Cardiac septum (tissue), 1 donor: Measurements from ENCODE around the gene SUCO. TPM values are rescaled to one million over a fixed set of nuclear protein-coding genes. Genes with fewer than 3 reads are reported as not detected.
"Not testable (repeated sequence)": the region's sequence is repeated elsewhere in the genome, so short reads cannot be mapped to it uniquely, and the experiment has no call there.

Experiments used
- DNase-seq: peaks from one replicate; pipeline ENCODE4 v3.0.0-alpha.2; 2020; ENCODE audit warnings: low spot score
- intact Hi-C: fragments of 100-400 bp; cut with DNase I; formaldehyde crosslinking; loops from one replicate; pipeline ENCODE4 v1.14.0; 2022
- total RNA-seq: library from RNA; stranded (reverse); fragmentation: NEBNext Ultra II Directional; extraction: Animal tissue kit (Norgen Biotek cat#: 25700); gene quantifications from one replicate; pipeline ENCODE4 v1.2.1, GENCODE V29; 2021
- donor health status: DM: no; HTN: no; CAD: no.

Gene SUCO
- total RNA-seq, 1 donor from 2014 or later: 27.4 TPM

DNA sequence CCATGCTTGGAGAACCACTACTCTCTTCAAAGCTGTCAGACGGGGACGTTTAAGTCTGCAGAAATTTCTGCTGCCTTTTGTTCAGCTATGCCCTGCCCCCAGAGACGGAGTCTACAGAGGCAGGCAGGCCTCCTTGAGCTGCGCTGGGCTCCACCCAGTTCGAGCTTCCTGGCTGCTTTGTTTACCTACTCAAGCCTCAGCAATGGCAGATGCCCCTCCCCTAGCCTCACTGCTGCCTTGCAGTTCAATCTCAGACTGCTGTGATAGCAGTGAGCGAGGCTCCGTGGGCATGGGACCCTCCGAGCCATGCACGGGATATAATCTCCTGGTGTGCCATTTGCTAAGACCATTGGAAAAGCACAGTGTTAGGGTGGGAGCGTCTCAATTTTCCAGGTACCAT, 63.8 kb downstream of the SUCO start:
- DNase-seq, intact Hi-C loops: not testable (repeated sequence)

DNA sequence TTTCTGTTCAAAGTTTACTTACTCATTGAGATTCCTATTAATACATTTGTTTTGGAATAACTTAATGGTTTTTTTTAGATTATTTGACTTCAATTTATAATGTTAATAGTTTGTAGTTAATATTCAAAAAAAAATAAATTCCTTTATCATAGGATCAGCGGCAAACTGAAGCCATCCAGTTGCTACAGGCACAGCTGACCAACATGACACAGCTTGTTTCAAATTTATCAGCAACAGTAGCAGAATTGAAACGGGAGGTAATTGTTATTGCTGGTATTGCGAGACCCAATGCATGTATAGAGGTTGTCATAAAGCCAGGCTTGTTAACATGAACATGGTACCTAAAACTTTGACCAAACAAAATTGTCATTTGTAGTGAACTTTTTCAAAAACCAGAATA, 67.0 kb downstream of the SUCO start:
- intact Hi-C loops: no loop called here
- DNase-seq: no peak

GRCh38 chr1:172600615-172601014, 67.7 kb downstream of the SUCO start:
- DNase-seq: no peak
- intact Hi-C loops: no loop called here

- intact Hi-C loops: no loop called here
- no peak for DNase-seq
Observed at GRCh38 chr1:172601046-172601630, 68.2 kb downstream of the SUCO start.

- intact Hi-C loops: no loop called here
- no peak for DNase-seq
Observed at GRCh38 chr1:172602706-172603105, 69.8 kb downstream of the SUCO start.

GRCh38 chr1:172603816-172604215, 70.9 kb downstream of the SUCO start:
- intact Hi-C loops: no loop called here
- DNase-seq: no peak

GRCh38 chr1:172605641-172606040, 72.7 kb downstream of the SUCO start:
- intact Hi-C loops: loop anchor here (5.0 kb wide), 1 partner anchor 112 kb away; no protein-coding TSS in a partner anchor
- no peak for DNase-seq

DNA sequence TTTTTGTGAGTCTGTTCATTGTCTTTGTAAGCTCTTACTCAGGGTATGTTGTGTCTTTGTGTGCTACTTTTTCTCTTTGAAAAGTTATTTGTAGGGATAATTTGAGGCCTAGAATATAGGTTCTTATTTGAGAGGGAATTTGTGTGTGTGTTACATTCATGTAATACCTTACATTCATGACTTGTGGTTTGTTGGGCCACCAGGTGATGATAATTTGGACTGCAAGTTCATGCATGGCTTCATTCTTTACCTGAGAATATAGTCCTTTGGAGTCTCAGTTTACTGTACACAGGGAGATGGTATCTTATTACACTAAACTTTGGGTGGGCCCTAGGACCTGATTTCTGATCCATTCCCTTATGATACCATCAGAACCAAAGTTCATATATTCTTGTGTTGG, 74.2 kb downstream of the SUCO start:
- intact Hi-C loops: loop anchor here (5.0 kb wide), 1 partner anchor 110 kb away; no protein-coding TSS in a partner anchor
- no peak for DNase-seq

DNA sequence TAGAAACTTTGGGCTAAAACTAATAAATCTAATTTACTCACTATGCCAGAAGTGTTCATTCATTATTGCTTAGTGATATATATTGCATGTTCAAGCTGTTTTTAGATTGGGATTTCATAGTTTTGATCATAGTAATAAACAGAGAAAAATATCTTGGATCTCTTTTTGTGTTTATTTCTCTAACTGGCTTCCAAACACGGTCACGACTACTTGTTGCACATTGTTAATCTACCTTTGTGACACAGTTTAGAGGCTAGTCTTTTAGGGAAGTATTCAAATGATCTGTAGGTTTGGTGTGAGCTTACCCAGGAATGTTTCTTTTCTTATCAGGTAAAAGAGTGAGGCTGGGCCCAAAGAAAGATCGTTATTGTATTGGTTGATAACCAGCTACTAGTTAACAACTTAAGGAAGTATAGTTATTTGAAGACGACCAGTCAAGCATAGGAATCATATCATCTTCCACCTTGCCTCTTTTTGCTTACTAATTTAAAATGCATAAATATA, 75.2 kb downstream of the SUCO start:
- no peak for DNase-seq
- intact Hi-C loops: loop anchor here (5.0 kb wide), 1 partner anchor 109 kb away; no protein-coding TSS in a partner anchor

DNA sequence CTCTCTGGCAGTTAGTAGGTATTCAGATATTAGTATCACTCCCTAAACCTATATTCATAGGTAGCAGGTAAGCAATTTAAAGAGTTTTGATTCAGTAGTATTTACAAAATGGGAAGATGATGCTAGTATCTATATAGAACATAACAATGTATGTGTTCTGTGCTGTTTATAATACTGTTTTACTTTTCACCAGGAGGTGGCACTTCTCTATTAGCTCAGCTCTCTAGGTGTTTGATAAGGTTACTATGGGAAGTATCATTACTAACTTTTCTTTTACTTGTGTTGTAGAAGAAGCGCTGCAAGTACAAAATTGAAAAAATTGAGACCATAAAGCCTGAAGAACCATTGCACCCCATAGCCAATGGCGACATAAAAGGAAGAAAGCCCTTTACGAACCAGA, 76.6 kb downstream of the SUCO start:
- intact Hi-C loops: loop anchor here (5.0 kb wide), 1 partner anchor 108 kb away; no protein-coding TSS in a partner anchor

DNA sequence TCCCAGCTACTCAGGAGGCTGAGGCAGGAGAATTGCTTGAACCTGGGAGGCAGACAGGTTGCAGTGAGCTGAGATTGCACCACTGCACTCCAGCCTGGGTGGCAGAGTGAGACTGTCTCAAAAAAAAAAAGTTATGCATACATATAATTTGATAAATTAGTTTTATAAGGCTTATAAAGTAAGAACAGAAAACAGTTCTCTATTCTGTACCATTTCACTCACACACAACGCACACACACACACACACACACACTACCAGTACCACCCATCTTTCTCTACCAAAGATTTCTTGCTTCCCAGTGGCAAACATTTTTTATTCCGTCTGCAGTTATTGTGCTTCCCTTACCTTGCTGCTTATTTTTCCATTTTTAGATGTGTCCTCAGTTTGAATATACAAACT, 79.5 kb downstream of the SUCO start:
- intact Hi-C loops: no loop called here
- DNase-seq: no peak

More for the DNA sequence above, 76.6 kb downstream of the SUCO start:
- DNase-seq: no peak

GRCh38 chr1:172613294-172613693, 80.3 kb downstream of the SUCO start:
- intact Hi-C loops: no loop called here
- no peak for DNase-seq

DNA sequence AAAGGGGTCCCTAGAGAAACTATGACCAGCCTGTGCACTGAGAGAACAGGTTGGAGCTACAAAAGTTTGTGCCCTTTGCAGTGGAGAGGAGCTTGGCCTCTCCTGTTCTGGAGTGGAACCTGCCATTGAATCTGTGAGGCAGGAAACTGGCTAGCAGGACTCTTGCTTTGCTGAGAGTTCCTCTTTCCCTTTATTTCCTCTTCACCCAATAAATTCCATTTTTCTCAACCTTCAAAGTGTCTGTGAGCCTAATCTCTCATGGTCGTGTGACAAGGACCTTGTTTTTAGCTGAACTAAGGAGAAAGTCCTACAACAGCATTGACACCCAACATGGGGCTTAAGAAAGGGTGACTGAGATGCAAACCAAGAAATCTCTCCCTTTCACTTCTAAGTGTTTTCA, 83.2 kb downstream of the SUCO start:
- DNase-seq: no peak
- intact Hi-C loops: no loop called here

- intact Hi-C loops: no loop called here
Observed at GRCh38 chr1:172616636-172617035, 83.7 kb downstream of the SUCO start.

GRCh38 chr1:172620603-172621002, 87.7 kb downstream of the SUCO start:
- intact Hi-C loops, DNase-seq: not testable (repeated sequence)

More at GRCh38 chr1:172616636-172617035, 83.7 kb downstream of the SUCO start:
- DNase-seq: no peak

GRCh38 chr1:172622541-172622940, 89.6 kb downstream of the SUCO start:
- intact Hi-C loops: no loop called here
- DNase-seq: no peak

DNA sequence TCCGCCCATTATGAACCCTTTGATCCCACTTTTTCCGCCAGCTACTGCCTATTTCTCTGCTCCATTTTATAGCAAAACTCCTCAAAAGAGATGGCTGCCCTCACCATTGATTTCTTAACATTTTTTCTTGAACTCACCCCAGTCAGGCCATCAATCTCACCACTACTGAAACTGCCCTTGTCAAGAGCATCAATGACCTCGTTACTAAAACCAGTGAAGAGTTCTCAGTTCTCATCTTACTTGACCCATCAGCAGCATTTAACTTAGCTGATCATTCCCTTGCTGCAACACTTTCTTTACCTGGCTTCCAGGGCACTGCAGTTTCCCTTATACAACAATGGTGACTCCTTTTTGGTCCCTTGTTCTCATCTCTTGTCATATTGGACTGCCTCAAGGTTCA, 90.8 kb downstream of the SUCO start:
- no peak for DNase-seq
- intact Hi-C loops: no loop called here

- no peak for DNase-seq
- intact Hi-C loops: no loop called here
Observed at GRCh38 chr1:172626845-172627244, 93.9 kb downstream of the SUCO start.

GRCh38 chr1:172627702-172628101, 94.8 kb downstream of the SUCO start:
- DNase-seq: no peak
- intact Hi-C loops: no loop called here

- intact Hi-C loops: no loop called here
- no peak for DNase-seq
Observed at GRCh38 chr1:172628401-172628800, 95.5 kb downstream of the SUCO start.

DNA sequence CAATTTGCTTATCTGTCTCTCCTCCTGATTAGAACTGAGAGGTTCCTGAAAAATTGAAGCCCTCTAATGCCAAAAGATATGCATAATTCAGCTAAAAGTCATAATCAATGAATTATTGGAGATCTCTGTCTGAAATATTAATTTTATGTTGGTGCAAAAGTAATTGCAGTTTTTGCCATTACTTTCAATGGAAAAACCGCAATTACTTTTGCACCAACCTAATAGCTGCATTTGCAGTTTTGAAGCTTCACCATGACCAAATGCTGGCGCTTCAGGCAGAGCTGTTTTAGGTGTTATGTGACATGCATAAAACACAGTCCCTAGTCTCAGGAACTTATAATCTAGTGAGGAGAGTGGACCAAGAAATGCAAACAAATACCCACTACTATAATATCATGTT, 96.2 kb downstream of the SUCO start:
- intact Hi-C loops: no loop called here
- no peak for DNase-seq

DNA sequence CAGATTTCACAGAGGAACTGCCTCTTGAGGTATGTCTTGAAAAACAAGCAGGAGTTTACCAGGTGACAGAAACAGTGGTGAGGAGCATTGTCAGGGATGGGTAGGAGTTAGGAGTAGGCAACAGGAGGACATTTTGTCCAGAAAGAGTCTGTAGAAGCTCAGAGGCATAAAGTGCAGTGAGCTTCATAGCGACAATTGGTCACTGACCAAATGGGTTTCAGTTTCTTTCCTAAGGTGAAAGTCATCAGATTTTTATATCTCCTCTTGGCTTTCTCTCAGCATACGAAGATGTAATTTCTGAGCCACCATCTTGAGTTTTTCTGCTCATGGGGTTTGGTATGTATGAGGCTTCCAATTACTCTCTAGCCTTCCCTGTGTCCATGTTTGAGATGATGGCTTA, 96.7 kb downstream of the SUCO start:
- intact Hi-C loops: no loop called here
- DNase-seq: no peak
